Measurements from ENCODE around the gene BDP1.
A peak's percentile ranks its signal among the peaks of the same experiment; 100 is the strongest.
"Not testable (repeated sequence)": the region's sequence is repeated elsewhere in the genome, so short reads cannot be mapped to it uniquely, and the experiment has no call there.

Gene BDP1

GRCh38 chr5:71461360-71461759 is 5.9 kb downstream of the BDP1 start:
- DNase-seq, result no peak

- no peak for DNase-seq
Observed at GRCh38 chr5:71471193-71471592, 15.7 kb downstream of the BDP1 start.

- DNase-seq, result peak; percentile 13
Observed at GRCh38 chr5:71475788-71476384, 20.4 kb downstream of the BDP1 start.

GRCh38 chr5:71481441-71481840 is 26.0 kb downstream of the BDP1 start:
- peak; percentile 1 for DNase-seq

GRCh38 chr5:71482132-71482531 is 26.7 kb downstream of the BDP1 start:
- peak; percentile 74 for DNase-seq

- no peak for DNase-seq
Observed at GRCh38 chr5:71483355-71483754, 27.9 kb downstream of the BDP1 start.

GRCh38 chr5:71492817-71493615 is 37.6 kb downstream of the BDP1 start:
- DNase-seq, result no peak

- not testable (repeated sequence) for DNase-seq
Observed at GRCh38 chr5:71494202-71494601, 38.8 kb downstream of the BDP1 start.

- not testable (repeated sequence) for DNase-seq
Observed at GRCh38 chr5:71498756-71499155, 43.3 kb downstream of the BDP1 start.

- no peak for DNase-seq
Observed at GRCh38 chr5:71503536-71503935, 48.1 kb downstream of the BDP1 start.

- DNase-seq, result no peak
Observed at GRCh38 chr5:71522151-71522550, 66.7 kb downstream of the BDP1 start.

GRCh38 chr5:71525611-71526010 is 70.2 kb downstream of the BDP1 start:
- DNase-seq, result not testable (repeated sequence)

GRCh38 chr5:71528206-71528605 is 72.8 kb downstream of the BDP1 start:
- no peak for DNase-seq

GRCh38 chr5:71529682-71530081 is 74.2 kb downstream of the BDP1 start:
- DNase-seq, result no peak

GRCh38 chr5:71533142-71533541 is 77.7 kb downstream of the BDP1 start:
- no peak for DNase-seq

GRCh38 chr5:71533615-71534014 is 78.2 kb downstream of the BDP1 start:
- no peak for DNase-seq

- no peak for DNase-seq
Observed at GRCh38 chr5:71537687-71538086, 82.2 kb downstream of the BDP1 start.

GRCh38 chr5:71550885-71551284 is 95.4 kb downstream of the BDP1 start:
- not testable (repeated sequence) for DNase-seq

- DNase-seq, result not testable (repeated sequence)
Observed at GRCh38 chr5:71551582-71551981, 96.1 kb downstream of the BDP1 start.

GRCh38 chr5:71552026-71552749 is 96.7 kb downstream of the BDP1 start:
- DNase-seq, result not testable (repeated sequence)

- DNase-seq, result no peak
Observed at GRCh38 chr5:71563161-71563560, 107.7 kb downstream of the BDP1 start.

- no peak for DNase-seq
Observed at GRCh38 chr5:71564895-71565294, 109.4 kb downstream of the BDP1 start.

- no peak for DNase-seq
Observed at GRCh38 chr5:71569748-71570509, 114.5 kb downstream of the BDP1 start.

Measured in NCI-H1105 treated with DMSO at 0.1 percent for 48 hours (cell line).